CD4-positive, alpha-beta T cell treated with Interleukin-1 beta for 1 hour (primary cell): ENCODE data around the gene ATP2C2.
"Not testable (repeated sequence)": the region's sequence is repeated elsewhere in the genome, so short reads cannot be mapped to it uniquely, and the experiment has no call there.

Source experiments
- DNase-seq, 2 donors: peaks; one replicate each; pipeline ENCODE4 v3.0.0-alpha.2; 2020 to 2022

The ATP2C2 gene

DNA sequence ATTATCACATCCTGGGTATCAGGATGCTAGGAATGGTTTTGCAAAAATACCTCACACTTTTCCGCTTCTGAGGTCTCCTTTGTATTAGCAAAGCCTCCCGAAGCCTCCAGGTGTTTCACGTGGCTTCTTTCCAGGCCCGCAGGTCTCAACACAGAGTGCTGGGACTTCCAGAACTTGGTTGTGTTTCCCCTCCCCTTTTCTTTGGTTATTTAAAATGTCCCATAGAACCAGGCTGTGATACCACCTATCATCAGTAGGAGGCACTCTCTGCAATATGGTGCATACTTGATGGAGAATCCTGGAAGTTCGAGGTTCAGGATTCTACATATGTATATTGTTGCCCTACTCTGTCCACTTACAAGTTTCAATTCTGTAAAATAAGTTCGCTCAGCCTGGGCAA is 28.8 kb downstream of the ATP2C2 start:
- no peak for DNase-seq

DNA sequence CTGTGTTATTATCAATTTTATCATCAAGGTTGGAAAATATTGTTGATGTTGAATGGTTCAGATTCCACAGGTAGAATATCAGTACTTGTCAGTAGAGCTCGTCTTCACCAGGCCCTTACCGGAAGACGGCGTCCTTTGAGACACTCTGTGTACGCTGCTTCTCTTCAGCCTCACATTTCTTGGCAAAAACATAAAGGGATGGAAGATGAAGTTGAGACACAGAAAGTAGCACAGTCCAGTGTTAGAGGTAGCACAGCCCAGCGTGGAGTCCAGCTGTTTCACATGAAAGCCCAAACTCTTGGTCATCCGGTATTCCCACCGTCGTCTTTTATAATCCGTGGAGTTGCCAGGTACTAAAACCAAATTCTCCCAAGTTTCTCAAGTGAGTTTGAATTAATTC is 30.4 kb downstream of the ATP2C2 start:
- no peak for DNase-seq

DNA sequence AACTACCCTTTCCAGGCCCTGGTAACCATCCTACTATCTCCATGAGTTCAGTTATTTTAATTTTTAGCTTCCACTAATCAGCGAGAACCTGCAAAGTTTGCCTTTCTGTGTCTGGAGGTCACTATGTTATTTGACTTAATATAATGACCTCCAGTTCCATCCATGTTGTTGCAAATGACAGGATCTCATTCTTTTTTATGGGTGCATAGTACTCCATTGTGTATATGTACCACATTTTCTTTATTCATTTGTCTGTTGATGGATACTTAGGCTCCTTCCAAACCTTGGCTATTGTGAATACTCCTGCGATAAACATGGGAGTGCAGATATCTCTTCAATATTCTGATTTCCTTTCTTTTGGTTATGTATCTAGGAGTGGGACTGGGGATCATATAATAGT is 31.6 kb downstream of the ATP2C2 start:
- DNase-seq: not testable (repeated sequence)

DNA sequence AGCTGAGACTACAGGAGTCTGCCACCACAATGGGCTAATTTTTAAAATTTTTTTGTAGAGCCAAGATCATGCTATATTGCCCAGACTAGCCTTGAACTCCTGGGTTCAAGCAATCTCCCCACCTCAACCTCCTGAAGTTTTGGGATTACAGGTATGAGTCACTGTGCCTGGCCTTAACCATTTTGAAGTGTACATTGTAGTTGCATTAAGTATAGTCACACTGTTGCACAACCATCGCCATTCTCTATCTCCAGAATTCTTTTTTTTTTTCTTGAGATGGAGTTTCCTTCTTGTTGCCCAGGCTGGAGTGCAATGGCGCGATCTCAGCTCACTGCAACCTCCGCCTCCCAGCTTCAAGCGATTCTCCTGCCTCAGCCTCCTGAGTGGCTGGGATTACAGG is 35.1 kb downstream of the ATP2C2 start:
- DNase-seq: not testable (repeated sequence)

DNA sequence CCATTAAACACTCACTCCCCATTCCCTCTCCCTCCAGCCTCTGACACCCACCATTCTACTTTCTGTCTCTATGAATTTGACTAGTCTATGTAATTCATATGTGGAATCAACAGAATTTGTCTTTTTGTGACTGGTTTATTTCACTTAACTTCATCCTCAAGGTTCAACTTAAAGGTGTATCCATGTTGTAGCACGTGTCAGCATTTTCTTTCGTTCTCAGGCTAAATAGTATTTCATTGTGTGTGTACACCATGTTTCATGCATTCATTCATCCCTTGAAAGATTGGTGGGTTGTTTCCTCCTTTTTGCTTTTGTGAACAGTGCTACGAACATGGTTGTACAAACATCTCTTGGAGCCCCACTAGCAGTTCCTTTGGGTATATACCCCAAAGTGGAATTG is 36.0 kb downstream of the ATP2C2 start:
- no peak for DNase-seq

DNA sequence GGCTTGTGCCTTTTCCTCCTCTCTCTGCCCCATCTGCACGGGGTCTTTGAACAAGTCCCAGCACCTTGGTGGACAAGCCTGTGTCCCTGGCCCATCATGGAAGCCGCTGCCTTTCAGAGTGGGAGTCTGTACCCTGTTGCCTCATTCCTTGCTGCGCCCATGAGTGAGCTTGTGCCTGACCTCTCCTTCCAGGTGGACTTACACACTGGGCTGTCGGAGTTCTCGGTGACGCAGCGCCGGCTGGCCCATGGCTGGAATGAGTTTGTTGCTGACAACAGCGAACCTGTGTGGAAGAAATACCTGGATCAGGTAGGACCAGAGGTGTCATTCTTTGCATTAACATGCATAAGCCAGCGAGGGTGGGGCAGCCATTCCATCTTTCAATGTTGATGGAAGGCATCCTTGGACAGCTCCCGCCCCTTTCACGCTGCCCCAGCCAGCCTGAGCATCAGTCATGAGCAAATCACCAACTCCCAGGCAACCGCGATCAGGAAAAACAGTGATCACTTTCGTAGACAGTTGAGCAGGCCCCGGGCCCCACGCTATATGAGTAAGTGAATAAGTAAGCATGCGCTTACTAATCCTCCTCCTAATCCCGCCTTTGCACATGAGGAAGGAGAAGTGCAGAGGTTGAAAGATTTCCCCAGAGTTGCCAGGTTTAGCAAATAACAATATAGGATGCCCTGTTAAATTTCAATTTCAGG is 36.8 kb downstream of the ATP2C2 start:
- no peak for DNase-seq

DNA sequence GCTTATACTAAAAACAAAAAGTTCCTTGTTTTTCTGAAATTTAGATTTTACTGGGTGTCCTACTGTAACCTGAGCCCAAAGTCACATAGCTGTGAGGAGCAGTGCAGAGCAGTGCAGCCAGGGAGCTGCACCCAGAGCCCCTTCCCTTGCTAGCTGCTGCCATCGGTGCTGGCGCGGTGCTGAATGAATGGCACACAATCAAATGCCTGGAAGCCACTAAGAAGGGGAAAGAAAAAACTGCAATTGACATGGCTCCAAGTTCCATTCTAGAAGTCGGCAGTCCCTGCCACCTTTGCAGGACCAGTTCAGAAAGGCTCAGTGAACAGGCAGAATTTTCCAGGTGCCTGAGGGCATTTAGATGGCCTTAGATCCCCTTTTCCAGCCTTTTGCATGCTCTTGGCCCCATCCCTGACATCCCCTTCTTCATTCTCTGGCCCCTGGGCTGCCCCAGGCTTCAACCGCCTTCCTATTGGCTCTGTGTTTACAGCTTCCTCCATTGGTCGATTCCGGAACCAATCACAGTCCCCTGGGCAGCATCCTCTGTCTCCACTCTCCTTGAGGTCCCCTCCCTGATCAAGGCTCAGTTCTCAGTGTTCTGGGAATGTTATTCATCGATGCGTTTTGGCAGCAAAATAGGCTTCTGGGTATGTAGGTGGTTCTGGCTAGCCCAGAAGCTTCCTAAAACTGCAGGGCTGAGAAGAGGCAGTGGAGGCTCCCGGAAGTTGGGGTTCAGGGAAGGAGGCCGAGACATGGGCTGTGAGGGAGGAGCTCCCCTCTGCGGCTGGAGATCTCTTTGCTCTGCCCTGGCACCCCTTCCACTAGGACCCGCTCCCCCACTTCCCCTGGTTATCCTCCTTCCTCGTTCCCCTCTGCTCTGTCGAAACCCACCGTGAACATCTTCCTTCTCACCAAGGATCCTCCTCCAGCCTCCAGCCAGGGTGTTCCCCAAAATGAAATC is 37.9 kb downstream of the ATP2C2 start:
- DNase-seq: no peak

DNA sequence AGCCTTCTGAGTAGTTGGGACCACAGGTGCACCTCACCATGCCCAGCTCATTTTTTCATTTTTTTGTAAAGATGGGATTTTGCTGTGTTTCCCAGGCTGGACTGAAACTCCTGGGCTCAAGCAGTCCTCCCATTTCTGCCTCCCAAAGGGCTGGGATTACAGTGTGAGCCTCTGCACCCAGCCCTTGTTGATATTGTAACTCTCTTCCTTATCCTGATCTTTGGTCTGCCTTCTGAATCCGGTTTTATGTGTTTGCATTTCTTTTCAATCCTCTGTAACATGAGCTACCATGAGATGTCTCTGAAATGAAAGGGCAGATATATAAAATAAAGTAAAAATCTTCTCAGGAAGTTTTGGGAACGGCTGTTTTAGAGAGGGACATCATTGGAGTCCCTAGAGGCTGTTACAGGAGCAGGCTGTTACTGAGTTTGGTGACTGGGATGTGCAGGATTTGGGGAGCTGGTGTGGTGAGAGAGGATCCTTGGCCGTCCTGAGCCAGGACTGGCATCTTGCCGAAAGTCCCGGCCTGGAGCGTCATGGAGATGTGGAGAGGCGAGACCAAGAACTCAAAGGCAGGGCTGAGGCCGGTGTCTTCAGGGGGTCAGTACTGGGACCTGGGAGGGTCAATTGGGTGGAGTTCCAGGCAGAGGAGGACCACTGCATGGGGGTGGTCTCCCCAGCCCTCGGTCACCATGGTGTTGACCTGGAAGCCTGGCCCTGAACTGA is 39.4 kb downstream of the ATP2C2 start:
- DNase-seq: no peak

DNA sequence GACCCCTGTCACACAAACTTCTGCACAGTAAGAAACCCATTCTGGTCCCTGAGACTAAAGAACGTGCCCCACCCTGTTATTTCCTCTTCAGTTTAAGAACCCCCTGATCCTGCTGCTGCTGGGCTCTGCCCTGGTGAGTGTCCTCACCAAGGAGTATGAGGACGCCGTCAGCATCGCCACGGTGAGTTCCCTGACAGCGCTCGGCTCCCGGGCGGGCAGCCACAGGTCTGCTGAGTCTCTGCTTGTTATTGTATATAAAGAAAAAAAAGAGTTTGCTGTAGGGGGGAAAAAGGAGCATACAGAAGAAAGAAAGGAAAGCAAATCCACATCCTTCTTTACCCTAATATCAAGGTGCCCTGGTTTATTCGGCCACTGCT is 40.0 kb downstream of the ATP2C2 start:
- no peak for DNase-seq

DNA sequence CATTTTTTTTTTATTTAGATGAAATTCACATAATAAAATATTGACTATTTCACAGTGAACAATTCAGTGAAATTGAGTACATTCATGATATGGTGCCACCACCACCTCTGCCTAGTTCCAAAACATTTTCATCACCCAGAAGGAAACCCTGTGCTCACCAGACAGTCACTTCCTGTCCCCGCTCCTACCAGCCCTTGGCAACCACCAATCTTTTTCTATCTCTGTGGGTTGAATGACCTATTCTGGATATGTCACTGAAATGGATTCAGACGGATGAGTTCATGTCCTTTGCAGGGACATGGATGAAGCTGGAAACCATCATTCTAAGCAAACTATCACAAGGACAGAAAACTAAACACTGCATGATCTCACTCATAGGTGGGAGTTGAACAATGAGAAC is 40.5 kb downstream of the ATP2C2 start:
- DNase-seq: no peak

DNA sequence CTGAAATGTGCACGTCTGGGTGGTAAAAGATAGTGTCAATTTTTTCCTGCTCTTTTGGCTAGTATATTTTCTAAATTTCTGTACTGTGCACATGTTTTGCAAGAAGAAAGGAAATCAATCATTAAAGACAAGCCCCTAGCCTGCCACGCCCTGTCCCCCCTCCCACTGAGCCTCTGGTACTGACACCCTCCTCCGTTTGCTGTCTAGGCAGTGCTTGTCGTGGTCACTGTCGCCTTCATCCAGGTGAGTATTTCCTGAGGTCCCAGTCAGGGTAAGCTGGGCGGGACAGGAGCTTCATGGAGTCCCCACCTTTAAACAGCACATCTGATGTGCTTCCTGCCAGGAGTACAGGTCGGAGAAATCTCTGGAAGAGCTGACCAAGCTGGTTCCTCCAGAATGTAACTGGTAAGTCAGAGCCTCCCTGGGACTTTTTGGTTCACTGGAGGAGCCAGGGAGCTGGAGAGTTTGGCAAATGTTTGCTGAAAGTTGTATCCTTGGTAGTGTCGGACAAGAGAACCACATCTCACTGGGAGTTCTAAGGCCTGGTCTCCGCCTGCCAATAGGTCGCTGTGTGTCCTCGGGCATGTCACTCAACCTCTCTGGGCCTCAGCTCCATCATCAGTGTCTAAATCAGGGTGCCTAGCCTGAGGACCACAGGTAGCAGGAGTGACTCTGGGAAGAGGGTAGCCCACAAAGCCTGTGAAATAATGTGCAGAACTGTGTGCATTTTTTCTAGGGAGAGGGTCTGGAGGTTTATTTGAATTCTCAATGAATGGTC is 42.2 kb downstream of the ATP2C2 start:
- DNase-seq: no peak

DNA sequence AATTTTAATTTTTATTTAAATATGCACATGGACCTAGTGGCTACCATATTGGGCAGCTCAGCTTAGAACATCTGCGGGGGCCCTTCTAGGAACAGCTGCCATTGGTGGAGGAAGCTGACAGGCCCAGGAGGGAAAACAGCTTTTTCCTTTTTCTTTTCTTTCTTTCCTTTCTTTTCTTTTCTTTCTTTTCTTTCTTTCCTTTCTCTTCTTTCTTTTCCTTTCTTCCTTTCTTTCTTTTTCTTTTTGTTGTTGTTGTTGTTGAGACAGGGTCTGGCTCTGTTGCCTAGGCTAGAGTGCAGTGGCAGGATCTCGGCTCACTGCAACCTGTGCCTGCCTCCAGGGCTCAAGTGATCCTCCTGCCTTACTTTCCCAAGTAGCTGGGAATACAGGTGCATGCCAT is 43.4 kb downstream of the ATP2C2 start:
- no peak for DNase-seq

DNA sequence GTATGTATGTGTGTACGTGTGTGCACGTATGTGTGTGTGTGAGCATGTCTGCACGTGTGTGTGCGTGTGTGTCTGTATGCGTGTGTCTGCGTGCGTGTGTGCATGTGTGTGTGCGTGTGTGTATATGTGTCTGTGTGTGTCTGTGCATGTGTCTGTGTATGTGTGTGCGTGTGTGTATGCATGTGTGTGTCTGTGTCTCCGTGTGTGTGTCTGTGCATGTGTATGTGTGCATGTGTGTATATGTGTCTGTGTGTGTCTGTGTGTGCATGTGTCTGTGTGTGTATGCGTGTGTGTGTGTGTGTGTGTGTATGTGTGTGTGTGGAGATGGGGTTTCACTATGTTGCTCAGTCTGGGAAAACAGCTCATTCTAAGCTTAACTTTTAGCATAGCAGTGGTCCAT is 43.9 kb downstream of the ATP2C2 start:
- no peak for DNase-seq

DNA sequence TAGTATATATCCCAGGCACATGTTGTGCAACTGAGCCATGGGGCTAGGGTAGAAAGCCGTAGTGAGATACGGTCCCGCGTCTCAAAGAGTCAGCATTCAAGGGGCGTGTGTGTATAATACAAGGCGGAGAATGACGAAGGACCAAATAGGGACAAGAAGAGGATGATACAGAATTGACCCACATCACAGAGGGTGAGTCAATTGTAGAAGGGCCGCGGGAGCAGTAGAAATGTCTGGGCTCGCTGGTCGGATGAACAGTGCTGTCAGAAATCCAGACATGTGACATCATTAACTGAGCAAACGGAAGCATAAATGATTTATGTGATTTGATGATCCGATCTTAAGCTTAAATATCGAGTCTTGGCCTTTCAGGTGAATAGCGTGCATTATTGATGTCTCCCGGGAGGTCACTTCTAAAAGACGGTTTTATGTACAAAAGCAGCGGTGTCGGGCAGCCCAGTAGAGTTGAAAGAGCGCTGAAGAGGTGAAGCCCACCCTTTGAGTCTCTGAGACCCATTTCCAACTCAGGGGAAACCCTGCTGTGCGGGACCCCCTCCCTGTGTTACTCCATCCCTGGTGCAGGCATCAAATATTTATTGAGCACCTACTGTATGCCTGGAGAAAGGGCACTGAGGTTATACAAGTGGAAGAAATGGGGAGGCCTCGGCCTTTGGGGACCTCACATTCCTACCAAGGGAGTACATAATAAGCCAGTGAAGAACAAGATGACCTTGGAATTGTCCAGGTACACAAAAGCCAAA is 45.1 kb downstream of the ATP2C2 start:
- no peak for DNase-seq

DNA sequence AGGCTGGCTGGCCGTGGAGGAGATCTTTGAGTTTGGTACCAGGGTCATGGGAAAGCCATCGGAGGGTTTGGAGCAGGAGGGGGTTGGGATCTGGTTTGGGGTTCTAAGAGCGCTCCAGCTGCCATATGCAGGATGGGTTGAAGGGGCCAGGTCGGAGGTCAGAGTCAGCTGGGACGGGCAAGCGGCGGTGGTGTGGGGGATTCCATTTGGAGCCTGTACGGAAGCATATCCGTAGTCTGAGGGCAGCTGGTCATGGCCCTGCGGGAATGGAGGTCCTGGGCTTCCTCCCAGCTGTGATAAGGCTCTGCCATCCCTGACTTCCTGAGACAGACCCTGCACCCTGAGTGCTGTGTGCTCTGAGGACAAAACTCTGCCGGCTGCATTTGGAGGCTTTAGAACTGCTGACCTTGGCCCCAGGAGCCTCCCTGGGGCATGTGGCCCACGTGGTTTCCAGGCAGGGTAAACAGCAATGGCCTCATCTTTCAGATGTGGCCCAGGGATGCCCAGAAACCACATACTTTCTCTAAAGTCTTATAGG is 46.5 kb downstream of the ATP2C2 start:
- no peak for DNase-seq

DNA sequence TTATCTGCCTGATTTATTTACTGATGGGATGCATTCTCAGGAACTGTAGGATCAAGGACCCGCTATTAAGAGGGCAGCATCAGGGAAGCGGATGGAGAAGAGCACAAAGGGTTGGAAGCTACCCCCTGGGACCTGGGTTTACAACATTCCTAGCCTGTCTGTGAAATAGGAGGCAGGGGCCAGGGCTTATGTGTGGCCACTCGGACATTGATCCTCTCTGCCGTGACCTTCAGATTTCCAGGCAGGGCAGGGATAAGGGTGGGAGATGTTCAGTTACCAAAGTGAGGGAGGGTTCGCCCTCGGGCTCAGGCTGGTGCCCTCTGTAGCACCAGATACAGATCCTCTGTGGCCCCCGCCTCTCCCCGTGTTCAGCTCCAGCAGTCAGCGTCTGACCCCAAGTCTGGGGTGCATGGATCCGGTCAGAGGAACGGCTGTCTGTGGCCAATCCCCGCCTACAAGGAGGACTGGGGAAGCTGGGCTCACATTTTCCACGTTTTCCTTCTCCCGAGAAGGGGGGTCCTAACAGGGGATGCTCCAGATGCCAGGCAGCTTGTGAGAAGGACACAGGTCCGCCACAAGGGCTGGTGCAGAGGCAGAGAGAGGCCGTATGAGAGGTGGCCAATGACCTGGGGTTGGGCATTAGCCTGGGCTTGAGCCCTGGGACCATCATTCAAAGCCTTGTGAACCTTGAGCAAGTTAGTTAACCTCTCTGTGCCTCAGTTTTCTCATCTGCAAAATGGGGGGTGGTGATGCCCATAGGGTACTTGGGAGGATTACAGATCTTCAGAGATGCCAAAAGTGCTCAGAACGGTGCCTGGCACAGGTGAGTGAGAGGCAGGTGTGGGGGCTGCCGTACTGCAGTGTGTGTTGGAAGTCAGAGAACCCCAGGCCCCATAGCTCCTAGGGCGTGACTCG is 48.3 kb downstream of the ATP2C2 start:
- no peak for DNase-seq

DNA sequence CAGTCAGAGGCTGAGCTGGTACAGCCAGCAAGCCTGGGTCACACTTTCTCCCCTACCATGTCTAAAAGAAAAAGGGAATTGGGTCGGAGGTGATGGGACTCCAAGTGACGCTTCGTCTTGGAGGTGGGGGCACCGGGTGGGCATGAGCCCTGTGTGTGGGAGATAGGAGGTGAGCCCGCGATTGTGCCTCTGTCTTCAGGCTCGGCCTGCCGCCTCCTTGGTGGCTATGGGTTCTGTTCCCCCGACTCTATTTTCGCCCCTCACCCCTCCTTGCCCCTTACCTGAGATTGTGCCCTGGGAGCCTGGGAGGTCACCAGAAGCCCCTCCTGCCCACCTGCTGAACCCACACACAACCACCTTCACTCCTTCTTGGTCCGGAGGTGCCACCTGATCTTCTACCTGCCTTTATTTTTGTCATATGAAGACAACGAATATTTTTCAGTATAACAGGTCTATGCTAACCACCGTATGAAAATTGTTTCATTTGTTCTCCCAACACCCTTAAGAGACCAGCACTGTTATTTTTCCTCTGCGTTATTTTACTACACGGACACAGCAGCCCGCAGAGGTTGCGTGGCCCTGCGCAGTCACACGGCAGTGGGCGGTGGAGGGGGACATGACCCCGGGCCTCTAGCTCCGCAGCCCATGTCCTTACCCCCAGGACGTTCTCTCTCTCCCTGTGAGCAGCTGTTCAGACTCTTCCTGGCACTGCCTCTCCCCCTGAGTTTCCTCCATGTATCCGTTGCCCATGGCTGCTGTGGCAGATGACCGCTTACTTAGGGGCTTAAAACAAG is 49.9 kb downstream of the ATP2C2 start:
- no peak for DNase-seq

DNA sequence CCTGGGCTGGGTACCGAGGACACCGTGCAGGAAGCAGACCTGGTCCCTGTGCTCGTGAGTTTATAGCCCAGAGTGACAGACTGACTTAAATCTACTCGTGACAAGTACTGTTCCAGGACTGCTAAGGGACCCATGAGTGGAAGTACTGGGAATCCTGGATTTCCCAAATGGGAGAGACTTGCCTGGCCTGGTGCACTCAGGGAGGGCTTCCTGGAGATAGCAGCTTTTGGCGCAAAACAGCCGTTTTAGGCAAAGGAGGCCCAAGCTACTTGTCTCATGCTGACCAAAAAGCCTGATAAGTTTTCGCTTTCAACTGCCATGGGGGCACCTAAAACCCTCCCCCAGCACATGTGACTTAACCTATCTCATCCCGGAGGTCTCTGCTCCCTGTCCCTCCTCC is 51.4 kb downstream of the ATP2C2 start:
- DNase-seq: no peak

DNA sequence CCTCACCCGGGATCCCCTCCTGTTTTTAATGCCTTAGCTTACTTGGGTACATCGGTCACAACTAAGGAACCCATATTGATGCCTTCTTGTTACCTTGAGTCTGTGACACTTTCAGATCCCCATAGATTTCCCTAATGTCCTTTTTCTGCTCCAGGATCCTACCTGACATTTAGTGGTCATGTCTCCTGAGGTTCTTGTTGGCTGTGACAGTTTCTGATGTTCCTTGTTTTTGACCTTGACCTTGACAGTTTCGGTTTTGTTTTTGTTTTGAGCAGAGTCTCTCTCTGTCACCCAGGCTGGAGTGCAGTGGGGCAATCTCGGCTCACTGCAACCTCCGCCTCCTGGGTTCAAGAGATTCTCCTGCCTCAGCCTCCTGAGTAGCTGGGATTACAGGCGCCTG is 52.2 kb downstream of the ATP2C2 start:
- DNase-seq: not testable (repeated sequence)
